Midbrain (tissue), 1 donor: ENCODE measurements around the gene TWIST2.

ENCODE experiments used
- DNase-seq: peaks from one replicate; lab custom pipeline; 2025; lab: John Stamatoyannopoulos, UW

Gene TWIST2

DNA sequence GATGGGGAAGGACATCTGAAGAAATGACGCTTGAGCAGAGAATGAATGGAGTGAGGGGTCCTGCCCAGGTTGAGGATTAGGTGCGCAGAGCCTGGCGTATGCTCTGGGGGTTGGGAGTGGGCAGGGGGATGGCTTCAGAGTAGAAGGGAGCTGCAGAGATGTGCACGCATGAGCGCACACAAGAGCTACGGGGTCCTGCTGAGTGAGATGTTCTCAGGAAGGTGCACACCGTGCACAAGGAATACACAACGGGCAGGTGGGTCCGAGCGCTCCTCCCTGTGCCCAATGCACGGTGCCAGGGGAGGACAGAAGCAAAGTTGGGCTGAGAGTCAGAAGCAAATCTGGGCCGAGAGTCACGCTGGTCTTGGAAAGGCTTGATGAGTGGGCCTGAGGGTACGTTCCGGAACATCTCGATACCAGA, 25.5 kb downstream of the TWIST2 start:
- DNase-seq: no peak

DNA sequence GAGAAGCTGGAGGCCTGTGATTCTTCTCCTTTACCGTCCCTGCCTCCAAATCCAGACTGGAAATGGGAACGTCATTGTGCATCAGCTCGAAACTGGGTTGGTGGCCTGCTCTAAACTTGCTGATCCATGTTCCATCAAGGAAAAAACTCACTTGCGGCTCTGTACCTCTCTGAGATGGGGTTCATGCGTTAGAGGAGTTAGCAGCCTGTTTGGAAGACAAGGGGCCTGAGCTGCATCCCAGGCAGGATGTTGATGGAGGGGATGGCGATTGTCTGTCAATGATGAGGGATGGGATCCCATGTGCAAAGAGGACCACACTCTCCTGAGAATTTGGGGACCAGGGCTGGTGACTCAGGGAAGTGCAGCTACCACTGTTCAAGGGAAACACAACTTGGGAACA, 26.0 kb downstream of the TWIST2 start:
- DNase-seq: no peak

DNA sequence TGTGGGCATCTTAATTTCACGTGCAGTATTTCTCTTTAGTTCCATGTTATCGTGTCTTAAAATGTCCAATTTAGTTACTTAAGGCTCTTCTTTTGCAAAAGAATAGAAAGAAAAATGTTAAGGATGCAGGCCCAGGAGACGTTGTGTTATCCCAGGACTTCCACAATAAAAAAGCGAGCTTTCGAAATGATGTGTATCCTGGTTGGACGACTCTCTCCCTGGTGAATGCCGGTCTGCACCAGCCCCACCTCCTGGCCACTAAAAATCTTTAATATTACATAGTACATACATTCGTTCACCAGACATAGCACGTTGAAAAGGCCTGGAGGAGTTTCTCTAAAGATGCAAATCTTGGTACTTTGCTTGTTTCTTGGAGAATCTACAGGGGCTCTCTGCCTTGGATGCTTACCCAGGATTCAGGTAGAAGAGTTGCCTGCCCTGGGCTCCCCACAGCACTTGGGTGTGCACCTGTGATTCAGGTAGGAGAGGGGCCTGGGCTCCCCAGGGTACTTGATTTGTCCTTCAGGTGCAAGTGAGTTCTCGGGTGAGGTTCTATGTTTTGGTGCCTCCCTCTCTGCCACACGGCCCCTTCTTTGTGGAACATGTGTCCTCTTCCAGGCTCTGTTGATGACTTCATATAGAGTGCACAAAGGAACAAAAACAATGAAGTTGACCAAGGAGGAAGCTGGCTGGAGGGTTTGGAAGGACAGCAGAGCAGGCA, 26.6 kb downstream of the TWIST2 start:
- no peak for DNase-seq

DNA sequence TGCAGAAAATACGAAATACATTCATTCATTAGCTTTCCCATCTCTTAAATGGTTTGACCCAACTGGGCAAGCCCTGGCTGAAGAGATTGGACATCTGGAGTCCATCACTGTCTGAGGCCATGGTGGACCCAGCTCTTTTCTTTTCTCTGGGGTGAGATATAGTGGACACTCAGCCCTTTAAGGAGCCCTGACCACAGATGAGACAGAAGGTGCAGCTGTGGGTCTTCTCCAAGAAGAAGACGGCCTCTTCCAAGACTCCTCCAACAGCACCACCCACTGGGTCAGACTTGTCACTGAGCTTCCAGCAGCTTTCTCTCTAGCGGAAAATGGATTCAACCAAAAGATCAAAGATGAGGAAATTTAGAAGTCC, 27.2 kb downstream of the TWIST2 start:
- no peak for DNase-seq

DNA sequence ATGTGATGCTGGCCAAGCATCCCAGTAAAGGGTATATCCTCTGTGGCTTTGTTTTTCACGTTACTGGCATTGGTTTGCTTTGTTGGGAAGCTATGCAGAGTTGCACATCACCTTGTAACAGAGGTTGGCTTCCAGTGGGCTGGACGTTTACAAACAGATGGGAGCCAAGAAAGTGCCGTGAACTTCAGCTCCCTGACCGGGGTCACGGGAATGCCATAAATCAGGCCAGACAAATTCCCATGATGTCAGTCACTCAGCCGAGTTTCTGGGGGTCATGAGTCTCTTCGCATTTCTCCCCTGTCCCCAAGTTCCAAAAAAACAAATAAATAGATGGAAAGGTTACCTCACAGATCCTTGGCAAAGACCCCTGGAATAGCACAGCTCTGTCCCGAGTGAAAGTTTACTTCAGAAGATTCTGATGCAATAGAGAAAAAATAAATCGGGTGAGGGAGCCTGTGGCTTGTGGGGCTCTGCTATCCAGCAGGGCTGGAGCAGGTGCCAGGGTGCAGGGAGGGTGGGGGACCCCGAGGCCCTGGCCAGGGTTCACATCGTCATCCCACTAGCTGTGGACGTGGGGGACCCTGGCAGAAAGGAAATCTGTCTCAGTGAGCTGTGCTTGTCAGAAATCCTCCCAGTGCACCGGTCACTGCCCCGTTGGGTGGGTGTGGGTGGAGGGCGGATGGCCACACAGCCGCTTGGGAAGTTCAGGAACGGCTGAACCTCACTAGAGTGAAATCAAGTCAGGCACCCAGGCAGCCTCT, 27.8 kb downstream of the TWIST2 start:
- DNase-seq: no peak

DNA sequence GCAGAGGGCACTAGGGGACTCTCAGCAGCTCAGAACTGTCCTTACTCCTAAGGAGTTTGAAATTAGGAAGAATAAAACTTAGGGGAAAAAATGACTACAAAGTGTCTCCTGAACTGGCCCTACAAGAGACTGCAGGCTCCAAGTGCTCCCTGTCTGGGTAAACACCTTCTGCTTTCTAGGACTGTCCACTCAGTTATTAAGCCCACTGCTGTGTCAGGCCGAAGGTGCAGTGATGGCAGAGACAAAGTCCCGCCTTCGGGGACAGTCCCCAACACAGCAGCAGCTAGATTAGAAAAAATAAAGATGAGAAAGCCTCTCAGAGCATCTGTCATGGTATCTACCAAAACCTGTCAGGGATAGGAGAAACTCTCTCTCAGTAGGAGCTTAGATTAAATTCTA, 28.3 kb downstream of the TWIST2 start:
- no peak for DNase-seq

DNA sequence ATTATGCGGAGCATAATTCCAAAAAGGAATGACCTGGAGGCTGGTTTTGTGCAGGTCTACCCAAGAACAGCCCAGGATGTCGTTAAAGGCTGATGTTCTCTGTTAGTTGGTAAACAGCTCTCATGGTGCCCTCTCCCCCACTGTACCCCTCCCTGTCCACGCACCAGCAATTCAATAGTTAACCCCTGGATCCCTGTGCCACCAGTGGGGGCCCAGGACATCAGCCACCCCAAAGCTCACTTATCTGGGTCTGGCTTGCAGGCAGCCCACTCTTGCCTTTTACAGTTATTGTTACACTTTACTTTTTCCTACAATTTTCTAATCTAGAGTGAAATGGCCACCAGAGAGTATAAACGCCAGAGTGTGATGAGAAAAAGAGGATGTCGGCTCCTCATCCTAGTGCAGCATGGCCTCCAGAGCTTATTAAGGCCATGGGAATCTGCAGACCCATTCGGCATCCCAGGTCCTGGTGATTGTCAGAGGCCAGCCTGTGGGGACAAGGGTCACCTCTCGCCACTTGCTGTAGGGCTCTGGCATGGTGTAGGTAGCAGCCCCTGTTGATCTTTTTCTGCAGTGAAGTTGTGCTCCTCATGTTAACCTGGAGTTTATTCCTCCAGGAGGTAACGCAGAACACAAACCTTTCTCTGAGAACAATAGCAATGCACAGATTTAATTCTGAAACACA, 30.3 kb downstream of the TWIST2 start:
- no peak for DNase-seq

DNA sequence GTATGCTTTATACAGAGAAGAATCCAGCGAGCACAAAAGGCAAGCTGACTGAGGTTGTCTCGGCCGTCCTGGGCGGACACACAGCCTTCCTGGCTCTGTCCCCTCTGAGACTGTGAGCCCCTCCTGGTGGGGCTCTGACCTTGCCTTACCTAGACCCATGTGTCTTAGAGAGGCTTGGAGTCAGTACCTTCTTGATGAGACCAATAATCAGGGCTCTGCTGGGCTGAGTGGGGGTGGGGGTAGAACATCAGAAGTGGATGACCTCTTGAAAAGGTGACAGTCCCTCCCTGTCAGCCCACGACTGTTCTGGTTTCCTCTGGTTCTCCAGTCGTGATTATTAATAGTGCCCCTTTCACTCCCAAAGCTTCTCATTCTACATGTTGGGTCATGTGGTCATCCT, 31.2 kb downstream of the TWIST2 start:
- DNase-seq: no peak

DNA sequence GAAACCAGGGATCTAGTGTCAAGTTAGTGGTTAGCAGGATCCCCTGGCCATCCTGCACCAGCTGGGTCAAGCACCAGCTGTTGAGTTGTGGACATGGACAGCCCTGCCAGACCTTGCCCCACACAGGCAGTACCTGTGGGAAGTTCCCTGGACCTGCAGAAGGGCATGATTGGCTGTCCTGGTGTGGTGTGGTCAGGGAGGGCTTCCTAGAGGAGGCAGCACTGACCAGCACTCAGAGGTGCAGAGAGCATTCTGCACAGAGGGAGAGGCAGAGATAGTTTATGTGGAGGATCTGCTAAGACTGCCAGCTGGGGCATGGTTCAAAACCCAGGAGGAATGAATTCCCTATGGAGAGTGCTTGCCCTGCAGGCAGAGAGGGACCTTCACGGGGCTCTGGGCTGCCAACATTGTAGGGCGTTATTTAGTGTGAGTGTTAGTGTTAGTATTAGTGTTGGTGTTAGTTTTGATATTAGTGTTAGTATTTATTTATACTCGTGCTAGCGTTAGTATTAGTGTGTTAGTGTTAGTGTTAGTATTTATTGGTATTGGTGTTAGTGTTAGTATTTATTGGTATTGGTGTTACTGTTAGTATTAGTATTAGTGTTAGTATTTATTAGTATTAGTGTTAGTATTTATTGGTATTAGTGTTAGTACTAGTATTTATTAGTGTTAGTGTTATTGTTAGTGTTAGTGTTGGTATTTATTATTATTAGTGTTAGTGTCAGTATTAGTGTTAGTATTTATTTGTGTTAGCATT, 31.9 kb downstream of the TWIST2 start:
- no peak for DNase-seq

DNA sequence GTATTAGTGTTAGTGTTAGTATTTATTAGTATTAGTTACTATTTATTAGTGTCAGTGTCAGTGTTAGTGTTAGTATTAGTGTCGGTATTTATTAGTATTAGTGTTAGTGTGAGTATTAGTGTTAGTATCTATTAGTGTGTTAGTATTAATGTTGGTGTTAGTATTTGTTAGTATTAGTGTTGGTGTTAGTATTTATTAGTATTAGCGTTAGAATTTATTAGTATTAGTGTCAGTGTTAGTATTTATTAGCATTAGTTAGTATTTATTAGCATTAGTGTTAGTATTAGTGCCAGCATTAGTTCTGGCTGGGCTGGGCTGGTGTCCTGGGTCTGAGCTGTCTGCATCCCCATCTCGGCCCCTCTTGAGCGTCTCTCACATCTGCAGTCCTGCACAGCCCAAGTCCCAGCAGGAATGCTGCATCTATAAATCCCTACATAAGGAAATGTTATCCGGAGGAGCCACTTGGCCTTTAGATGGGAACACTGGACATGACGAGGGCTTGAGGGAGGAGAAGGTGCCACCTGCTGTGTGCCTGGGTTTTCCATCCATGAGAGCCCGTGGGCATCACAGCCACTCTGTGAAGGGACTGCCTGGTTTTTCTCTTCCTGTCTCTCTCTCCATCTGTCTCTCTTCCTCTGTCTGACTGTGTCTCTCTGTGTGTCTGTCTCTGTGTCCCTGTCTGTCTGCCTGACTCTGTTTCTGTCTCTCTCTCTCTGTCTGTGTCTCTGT, 33.6 kb downstream of the TWIST2 start:
- DNase-seq: no peak

DNA sequence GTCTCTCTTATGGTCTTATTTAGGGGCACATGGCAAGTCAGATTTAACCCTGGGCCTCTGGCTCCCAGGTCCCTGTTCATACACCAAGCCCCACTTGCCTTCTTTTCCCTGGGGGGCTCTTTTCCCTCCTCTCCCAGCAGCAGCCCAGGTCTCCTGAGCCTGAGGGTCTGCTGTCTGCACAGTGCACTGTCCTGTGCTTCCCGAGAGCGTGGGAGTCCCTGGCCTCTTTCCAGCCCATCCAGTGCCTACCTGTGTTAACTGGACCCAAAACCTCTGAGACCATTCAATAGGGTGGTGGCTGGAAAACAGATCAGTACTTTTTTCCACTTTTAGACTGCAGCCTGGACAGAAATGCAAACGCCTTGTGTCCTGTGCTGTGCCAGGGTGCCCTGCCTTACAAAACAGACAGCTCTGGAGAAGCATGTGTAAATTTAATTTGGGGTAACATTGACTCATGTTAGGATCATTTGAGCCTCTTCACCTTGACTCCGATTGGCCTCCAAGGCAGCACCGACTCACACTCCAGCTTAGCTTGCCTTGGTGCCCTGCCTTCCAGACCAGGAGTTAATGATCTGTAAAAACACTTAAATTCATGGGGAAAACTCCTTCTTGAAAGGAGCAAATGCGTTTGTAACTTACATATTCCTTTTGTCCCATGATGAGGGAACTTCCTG, 34.3 kb downstream of the TWIST2 start:
- DNase-seq: no peak

DNA sequence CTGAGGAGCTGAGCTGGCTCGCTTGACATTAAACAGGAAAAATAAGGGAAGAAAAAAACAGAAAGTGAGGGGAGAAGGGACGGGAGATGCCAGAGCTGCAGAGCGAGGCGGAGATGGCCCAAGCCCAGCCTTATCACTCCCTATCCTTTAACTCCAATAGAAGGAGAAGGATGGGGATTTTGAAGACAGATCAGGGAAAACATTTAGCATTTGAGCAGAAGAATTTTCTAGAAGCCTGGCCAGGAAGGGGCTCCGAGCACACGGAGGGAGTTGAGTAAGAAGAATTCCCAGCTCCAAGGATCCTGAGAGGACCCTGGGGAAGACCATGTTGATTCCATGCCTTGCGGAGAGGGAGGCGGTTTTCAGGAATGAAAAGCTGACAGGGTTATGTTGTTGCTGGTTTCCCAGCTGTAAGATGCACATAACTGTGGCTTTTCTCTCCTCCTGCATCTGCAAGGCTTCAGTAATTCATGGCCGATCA, 35.6 kb downstream of the TWIST2 start:
- no peak for DNase-seq

DNA sequence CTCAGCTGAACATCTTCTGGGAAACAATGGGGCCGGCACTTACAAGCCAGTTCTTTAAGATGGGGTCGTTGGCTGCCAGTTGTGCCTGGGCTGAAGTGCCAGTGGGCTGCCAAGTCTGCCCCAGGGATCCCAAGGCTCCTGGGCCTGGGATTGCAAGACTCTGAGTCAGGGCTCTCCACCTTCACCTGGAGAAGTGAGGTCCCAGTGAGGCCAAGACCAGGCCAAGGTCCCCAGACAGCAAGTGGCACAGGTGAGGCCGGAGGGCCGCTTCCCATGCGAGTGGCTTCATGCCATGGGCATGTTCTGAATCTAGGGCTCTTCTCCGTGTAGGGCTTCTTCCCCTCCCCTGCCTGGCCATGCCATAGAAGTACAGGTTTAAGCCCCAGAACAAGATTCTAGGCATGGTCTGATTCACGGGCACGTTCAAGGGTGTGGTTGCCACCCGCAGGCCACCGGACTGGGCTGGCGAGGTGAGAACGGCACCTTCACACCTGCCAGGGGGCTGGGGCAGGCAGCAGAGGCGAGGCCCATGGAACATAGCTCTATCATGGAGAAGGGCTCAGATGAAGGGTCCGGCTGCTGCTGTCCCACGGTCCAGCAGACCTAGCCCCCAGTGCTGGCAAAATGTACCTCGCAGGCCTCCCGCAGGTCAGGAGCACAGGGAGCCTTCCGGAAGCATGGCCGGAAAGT, 36.4 kb downstream of the TWIST2 start:
- DNase-seq: no peak

DNA sequence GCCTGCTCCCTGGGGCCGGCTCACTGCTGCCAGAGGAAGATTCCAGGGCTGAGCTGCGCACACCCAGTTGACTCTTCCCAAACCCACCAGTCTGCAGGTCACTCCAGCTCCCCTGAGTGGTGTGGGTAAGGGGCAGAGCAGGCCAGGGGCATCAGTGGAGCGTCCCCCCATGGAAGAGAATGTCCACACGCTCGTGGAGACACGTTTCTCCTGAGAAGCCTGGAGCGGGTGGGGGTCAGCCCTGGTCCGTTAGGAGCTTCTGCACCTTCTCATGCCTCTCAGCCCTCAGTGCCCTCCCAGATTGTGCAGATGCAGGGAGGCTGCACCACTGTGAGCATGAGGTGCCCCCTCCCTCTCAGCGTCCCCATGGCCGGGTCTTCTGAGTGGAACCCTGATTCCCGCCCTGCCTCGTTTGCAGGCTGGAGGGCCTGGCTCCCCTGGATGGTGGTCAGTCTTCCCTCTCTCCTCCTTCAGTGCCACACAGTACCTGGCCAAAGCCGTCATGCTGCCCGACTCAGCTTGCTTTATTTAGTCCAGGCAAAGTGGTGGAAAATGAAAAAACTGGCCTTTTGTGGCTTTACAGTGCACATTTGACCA, 37.0 kb downstream of the TWIST2 start:
- DNase-seq: no peak

DNA sequence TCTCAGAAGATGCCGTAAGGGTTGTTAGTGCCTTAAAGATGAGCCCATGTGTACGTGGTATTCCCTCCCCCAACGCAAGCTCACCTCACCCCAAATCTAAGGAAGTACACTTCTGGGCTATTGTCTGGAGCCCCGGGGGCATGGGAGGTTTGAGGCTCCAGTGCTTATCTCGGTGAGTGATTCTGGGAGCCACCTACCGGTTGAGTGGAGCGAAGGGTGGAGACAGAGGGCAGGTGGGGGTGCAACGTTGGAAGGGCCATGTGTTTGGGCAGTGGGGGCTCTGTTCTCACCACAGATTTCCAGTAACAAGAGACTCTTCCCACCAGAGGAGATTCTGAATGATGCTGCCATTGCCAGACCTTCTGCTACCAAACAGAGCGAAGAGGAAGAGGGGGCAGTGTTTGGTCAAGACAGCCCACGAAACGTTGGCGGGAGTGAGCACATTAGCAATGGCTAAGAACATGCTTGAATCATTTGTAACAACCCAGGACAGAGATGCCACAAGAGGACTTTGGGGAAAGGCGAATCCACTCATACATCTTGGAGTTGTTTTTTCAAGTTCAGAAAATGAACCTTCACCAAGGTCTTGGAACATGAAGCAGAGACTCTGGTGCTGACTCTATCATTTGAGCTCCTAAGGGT, 38.7 kb downstream of the TWIST2 start:
- DNase-seq: no peak

DNA sequence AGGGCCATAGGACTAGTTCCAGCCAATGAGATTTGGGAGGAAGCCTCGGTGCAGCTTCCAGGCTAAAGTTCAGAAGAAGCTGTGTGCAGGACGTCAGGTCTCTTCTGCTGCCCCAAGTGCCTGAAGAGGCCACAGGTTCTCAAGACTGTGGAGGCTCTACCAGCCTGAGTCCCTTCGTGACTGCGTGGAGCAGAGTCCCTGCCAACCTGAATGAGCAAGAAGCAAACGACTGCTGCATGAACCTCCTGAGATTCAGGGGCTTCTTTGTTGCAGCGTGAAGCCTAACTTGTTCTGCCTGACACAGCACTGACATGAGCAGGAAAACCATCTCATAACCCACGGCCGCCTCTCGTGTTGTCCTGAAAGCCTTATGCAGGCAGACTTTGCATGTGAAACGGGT, 39.7 kb downstream of the TWIST2 start:
- no peak for DNase-seq

DNA sequence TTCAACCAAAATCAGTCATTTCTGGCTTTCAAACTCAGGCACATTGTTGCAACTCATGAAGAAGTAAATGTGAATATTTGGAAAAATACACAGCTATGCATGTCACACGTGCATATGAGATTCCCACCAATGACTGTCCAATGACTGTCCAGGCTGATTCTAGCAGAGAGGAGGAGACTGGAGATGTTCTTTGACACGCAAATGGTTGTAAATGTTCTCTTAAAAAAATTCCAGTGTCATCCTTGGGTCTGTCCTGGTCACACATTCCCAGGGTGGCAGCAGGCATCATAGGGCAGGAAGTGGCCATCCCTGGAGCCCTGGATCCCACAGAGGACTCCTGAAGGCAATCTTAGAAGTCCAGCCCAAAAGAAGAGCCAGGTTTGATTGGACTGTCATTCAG, 40.9 kb downstream of the TWIST2 start:
- no peak for DNase-seq

DNA sequence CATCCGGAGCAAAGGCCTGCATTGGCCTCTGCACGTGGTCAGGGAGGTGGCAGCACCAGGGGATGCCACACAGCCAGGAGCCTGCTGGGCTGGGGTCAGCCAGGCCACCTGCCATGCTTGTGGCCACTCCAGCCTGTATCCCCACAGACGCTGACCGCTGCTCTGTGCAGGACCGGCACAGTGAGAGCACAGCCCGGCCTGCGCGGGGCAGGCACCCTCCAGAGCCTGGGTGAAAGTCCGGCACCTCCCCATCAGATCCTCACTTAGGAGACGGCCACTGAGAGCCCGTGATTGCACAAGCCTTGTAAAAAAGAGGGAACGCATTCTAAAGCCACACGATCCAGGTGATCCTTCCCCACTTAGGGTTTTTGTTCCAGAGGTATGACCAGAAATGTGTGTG, 42.2 kb downstream of the TWIST2 start:
- DNase-seq: no peak

DNA sequence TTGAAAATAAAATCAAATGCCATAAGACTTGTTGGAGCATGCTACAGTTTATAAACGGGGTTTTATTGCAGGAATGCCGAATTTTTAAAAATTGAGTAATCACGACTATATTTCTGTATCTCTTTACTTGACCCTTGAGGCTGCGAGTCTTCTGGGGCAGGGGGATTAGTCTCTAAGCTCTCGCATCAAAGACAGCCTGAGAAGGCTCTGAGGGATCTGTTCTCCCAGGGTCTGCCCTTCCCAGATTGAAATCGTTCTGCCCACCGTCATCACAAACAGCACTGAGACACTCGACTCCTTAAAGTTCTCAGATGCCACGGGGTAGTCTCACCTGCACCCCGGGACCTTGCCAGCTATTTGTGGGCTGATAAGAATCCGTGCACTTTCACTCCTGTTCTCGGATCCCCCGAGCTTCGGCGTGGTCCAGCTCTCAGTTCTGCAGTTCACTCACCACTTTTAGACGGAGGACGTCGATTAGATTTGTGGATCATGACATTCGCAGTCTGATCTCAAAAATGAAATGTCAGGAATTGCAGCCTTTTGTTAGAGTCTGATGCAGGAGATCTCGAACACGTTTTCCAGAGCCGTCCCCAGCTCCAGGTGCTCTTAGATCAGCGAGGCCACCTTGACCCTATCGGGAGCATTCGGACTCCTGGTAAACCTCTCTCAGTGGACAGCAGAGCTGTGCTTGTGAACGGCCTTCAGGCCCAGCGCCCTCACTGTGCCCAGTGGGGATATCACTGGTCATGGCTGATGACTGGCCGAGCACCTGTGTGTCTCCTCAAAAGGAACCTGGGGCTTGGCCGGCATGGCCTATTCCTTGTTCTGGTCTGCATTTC, 43.0 kb downstream of the TWIST2 start:
- no peak for DNase-seq
